ENCODE measurements around the gene PHRF1.

The PHRF1 gene

DNA sequence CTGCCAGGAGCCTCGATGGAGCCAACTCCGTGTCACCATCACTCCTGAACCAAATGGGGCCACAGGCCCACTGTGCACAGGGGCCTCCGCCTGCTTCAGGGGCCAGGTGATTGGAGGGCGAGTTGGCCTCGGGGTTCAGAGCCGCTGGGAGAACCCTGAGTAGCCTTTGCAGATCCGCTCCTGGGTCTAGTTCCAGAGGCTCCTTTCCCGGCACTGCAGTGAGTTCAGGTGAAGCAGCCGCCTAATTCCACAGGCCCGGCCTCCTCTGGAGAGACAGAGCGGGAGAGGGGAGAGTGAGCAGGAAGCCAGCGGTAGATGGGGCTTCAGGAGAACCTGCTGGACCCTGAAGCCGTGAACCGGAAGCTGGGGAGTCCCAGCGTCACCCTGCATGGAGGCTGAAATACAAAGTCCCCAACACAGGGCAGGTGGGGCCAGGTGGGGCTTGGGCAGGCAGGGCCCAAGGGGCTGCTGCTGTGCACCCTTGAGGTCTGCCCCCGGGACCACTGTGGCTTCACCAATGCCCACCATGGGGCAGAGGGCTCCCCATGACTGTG, 83.3 kb downstream of the PHRF1 start:
- no peak for DNase-seq

DNA sequence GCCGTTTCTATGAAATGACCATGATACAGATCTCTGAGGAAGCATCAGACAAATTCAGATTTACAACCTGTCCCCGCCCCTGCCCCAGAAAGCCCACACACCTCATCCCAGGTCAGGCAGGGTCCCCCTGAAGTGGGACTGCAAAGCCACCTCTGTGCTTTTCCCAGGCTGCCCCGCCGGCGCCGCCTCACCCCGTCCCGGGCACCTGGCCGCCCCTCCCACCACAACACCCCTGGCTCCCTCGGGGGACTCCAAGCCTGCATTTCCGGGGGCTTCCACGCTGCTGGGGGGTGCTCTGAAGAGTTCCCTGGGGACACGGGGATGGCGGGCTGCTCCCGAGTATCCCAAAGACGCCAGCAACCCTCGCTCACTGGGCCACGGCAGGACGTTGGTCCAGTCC, 84.0 kb downstream of the PHRF1 start:
- no peak for DNase-seq

DNA sequence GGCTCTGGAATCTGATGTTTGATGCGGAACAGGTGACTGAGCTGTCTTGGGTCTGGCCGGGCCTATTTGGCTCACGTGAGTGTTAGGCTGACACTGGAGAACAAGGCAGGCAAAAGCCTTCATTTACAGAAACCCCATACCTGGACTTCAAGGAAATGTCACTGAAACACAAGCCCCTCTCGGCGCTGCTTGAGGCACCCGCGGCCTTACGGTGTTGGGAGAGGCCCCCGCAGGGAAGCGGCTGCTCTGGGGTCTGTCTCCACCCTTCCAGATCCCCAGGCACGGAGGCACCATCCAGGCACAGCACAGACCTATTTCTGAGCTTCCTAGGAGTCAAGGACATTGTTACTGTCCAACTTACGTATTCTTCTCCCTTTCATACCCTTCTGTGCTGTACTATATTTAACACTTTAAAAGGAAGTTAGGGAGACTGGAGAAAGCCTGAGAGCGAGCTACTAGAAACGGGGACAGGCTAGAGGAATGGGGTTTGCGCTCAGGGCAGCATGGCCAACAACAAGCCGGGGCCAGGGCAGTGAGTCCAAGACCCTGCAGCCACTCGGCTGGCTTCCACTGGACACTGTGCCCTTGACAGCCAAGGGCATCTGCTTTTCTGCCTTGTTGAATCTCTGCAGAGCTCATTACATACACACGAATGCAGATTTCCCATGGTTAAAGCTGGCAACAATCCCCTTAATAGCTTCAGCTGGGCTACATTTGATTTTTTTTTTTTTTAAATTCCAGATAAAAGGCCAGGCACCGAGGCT, 84.6 kb downstream of the PHRF1 start:
- DNase-seq, result no peak
